ENCODE measurements around the gene SDR9C7. TPM values are rescaled to one million over a fixed set of nuclear protein-coding genes. Genes with fewer than 3 reads are reported as not detected.

Gene SDR9C7
- total and polyA plus RNA-seq, 2 of the 8 experiments (the other 6 are each of a cell fraction or from before 2014, with no cell fraction given): 0.11 TPM; not detected in 1

- H4K91ac ChIP-seq (replicated peaks; ENCODE audit: insufficient read length, low read length): no peak overlapping the region
- no peak overlapping the region for H3K4ac ChIP-seq (replicated peaks; ENCODE audit: insufficient read length, low read depth, low read length)
- no peak overlapping the region for H2AFZ ChIP-seq (ENCODE audit: low read length)
- no peak overlapping the region for H3K23ac ChIP-seq (ENCODE audit: insufficient read length)
- no peak overlapping the region for H4K8ac ChIP-seq (ENCODE audit: extremely low read depth, insufficient read depth, low read length)
- H2AK5ac ChIP-seq (ENCODE audit: low read depth, low read length): no peak overlapping the region
- no peak overlapping the region for H2BK20ac ChIP-seq (ENCODE audit: low read length)
- H3K56ac ChIP-seq (replicated peaks; ENCODE audit: insufficient read length, low read depth, low read length): no peak overlapping the region
- H4K20me1 ChIP-seq (replicated peaks in 1 of 2; ENCODE audit: control insufficient read depth in 1 of 2, insufficient read depth in 2 of 2, low read length in 2 of 2): no peaks in the 10 kb centered on the region
- H3K4me2 ChIP-seq (ENCODE audit: insufficient read depth in 1 of 2, low read depth in 2 of 2, low read length in 2 of 2): no peak overlapping the region
- no peak overlapping the region for H2BK5ac ChIP-seq (ENCODE audit: low read depth, low read length)
- no peak overlapping the region for H2BK15ac ChIP-seq (ENCODE audit: low read length)
- H3K9me3 ChIP-seq (ENCODE audit: insufficient read depth in 2 of 2, low read depth in 1 of 2, low read length in 1 of 2): no peaks in the 10 kb centered on the region
- H3K4me3 ChIP-seq (ENCODE audit: extremely low read depth in 1 of 4, insufficient read depth in 2 of 4, low read depth in 3 of 4, low read length in 4 of 4): no peak overlapping the region
- DNase-seq (ENCODE audit: low read depth in 1 of 2, low spot score in 2 of 2) (peak in 1 of 2 experiments; percentile 27), FAIRE-seq (no peak)
- no peak overlapping the region for H3K27ac ChIP-seq (ENCODE audit: low read depth, low read length)
- WGBS, 2 experiments (ENCODE audit: extremely low coverage in 1 of 2, insufficient coverage in 1 of 2, insufficient read length in 1 of 2, insufficient replicate concordance in 2 of 2, low coverage in 1 of 2, low lambda C conversion rate in 2 of 2, missing lambda C conversion rate in 1 of 2): 78% methylated on average over 2 of the region's 2 CpGs; no CpG with 5 or more reads in 1 of the 2 experiments
- H4K5ac ChIP-seq (ENCODE audit: insufficient read length, low read depth, low read length): no peak overlapping the region
- H3K23me2 ChIP-seq (ENCODE audit: low read depth, low read length): no peaks in the 10 kb centered on the region
- H3K79me1 ChIP-seq (ENCODE audit: low read depth, low read length): no peaks in the 10 kb centered on the region
- H2BK120ac ChIP-seq (replicated peaks; ENCODE audit: low read depth, low read length): no peak overlapping the region
- no peaks in the 10 kb centered on the region for H3K79me2 ChIP-seq (ENCODE audit: control insufficient read depth in 1 of 2, insufficient read depth in 2 of 2, low read length in 2 of 2)
- no peak overlapping the region for H3K14ac ChIP-seq (ENCODE audit: insufficient read length)
- no peaks in the 10 kb centered on the region for H3K27me3 ChIP-seq (replicated peaks in 1 of 4; ENCODE audit: control insufficient read depth in 3 of 4, extremely low read depth in 1 of 4, insufficient read depth in 3 of 4, low read length in 3 of 4)
- H2BK12ac ChIP-seq (ENCODE audit: low read depth, low read length): no peak overlapping the region
- no peak for TF ChIP-seq ATF3 (IDR thresholded peaks at IDR 0.05; ENCODE audit: insufficient read depth, low read depth, low read length)
- no peak for TF ChIP-seq SUZ12 (IDR thresholded peaks at IDR 0.05; ENCODE audit: low read length)
- no peak for TF ChIP-seq CTBP2 (IDR thresholded peaks at IDR 0.05; ENCODE audit: borderline replicate concordance, insufficient read depth, insufficient read length, low read length)
- no peak for TF ChIP-seq RXRA (IDR thresholded peaks at IDR 0.05; ENCODE audit: insufficient read depth, low read depth, low read length)
- no peak for TF ChIP-seq POLR2AphosphoS5 (IDR thresholded peaks at IDR 0.05; ENCODE audit: low read depth, low read length)
- no peak for TF ChIP-seq TBP (IDR thresholded peaks at IDR 0.05; ENCODE audit: low read depth, low read length)
- TF ChIP-seq HDAC6 (IDR thresholded peaks at IDR 0.05; ENCODE audit: low read depth, low read length): no peak
- TF ChIP-seq SRF (IDR thresholded peaks at IDR 0.05; ENCODE audit: low read depth, low read length): no peak
- TF ChIP-seq TEAD4 (IDR thresholded peaks at IDR 0.05; ENCODE audit: low read depth, low read length): no peak
- no peak for TF ChIP-seq YY1 (IDR thresholded peaks at IDR 0.05; ENCODE audit: low read depth, low read length)
- no peak for TF ChIP-seq EZH2 (IDR thresholded peaks at IDR 0.05; ENCODE audit: low read depth, low read length, severe bottlenecking)
- TF ChIP-seq TAF1 (IDR thresholded peaks at IDR 0.05; ENCODE audit: low read depth, low read length): no peak
- TF ChIP-seq EP300 (IDR thresholded peaks at IDR 0.05; ENCODE audit: borderline replicate concordance in 1 of 2, low read depth in 2 of 2, low read length in 2 of 2): no peak
- TF ChIP-seq ZNF274 (IDR thresholded peaks at IDR 0.05; ENCODE audit: borderline replicate concordance, extremely low read depth, low read length): no peak
- TF ChIP-seq SP4 (IDR thresholded peaks at IDR 0.05; ENCODE audit: low read length): no peak
- no peak overlapping the region for H3K18ac ChIP-seq (ENCODE audit: extremely low read depth, low read length)
- peaks cover 0 to 3% (median 2%) of the 10 kb centered on the region in 4 experiments; a peak in 4 of 7 replicates for H3K4me1 ChIP-seq (replicated peaks in 1 of 4; ENCODE audit: control insufficient read depth in 3 of 4, insufficient read depth in 4 of 4, low read length in 3 of 4)
- H3K9ac ChIP-seq (replicated peaks in 1 of 4; ENCODE audit: extremely low read depth in 1 of 4, low read depth in 3 of 4, low read length in 3 of 4): no peak overlapping the region
- ChIA-PET CTCF (ENCODE audit: partially characterized antibody) (interaction anchor here (1.0 kb wide), 1 partner anchor 96 kb away, joined by 3 read pairs; no protein-coding TSS in a partner anchor), POLR2A (ENCODE audit: partially characterized antibody) (no interaction called here)
- H3K36me3 ChIP-seq (ENCODE audit: control insufficient read depth in 2 of 4, insufficient read depth in 4 of 4, low read length in 3 of 4): no peaks in the 10 kb centered on the region
These were observed 1.5 kb upstream of the SDR9C7 start for GRCh38 chr12:56935752-56936151.

All from H1 (cell line).